Neural progenitor cell (in vitro differentiated cells): Measurements from ENCODE around the gene C1orf21.

ENCODE experiments used
- EZH2 ChIP-seq: fragments of 200-600 bp; sonication (generic); IDR thresholded peaks from 2 replicates; pipeline ENCODE4 v1.6.1; 2017; ENCODE audit warnings: antibody characterized with exemption, mild to moderate bottlenecking, moderate library complexity
- EZH2phosphoT487 ChIP-seq: fragments of 200-600 bp; sonication (generic); IDR thresholded peaks from 2 replicates; pipeline ENCODE4 v1.6.1; 2017; ENCODE audit warnings: antibody characterized with exemption
- TF ChIP-seq, protein P1 (sequence below): fragments of 200-600 bp; sonication (generic); IDR thresholded peaks from 2 replicates; pipeline ENCODE4 v1.5.1; 2017; ENCODE audit warnings: antibody characterized with exemption, mild to moderate bottlenecking

GRCh38 chr1:184677344-184677743 is 290.5 kb downstream of the C1orf21 start:
- TF ChIP-seq, protein P1, sequence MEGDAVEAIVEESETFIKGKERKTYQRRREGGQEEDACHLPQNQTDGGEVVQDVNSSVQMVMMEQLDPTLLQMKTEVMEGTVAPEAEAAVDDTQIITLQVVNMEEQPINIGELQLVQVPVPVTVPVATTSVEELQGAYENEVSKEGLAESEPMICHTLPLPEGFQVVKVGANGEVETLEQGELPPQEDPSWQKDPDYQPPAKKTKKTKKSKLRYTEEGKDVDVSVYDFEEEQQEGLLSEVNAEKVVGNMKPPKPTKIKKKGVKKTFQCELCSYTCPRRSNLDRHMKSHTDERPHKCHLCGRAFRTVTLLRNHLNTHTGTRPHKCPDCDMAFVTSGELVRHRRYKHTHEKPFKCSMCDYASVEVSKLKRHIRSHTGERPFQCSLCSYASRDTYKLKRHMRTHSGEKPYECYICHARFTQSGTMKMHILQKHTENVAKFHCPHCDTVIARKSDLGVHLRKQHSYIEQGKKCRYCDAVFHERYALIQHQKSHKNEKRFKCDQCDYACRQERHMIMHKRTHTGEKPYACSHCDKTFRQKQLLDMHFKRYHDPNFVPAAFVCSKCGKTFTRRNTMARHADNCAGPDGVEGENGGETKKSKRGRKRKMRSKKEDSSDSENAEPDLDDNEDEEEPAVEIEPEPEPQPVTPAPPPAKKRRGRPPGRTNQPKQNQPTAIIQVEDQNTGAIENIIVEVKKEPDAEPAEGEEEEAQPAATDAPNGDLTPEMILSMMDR: no peak
- no peak for TF ChIP-seq EZH2phosphoT487
- no peak for TF ChIP-seq EZH2
